ENCODE data around the gene GTSE1.

GTSE1 gene

GRCh38 chr22:46372686-46373085, 76.0 kb downstream of the GTSE1 start:
- Histone ChIP-seq H3K9me3 (replicated peaks in 1 of 11) (peaks cover 16 to 26% (median 22%) of the 10 kb centered on the region in 11 experiments), H3K27me3 (peaks cover 0 to 67% (median 27%) of the 10 kb centered on the region in 11 experiments; a peak in 17 of 22 replicates), H3K4me3 (peak overlapping the region in 1 of 10 experiments; percentile 12; a peak in 1 of 20 replicates), H3K4me2 (peak overlapping the region; percentile 42 to 98 (median 88); a peak in 21 of 22 replicates), H3K27ac (no peak overlapping the region), H3K9ac (no peak overlapping the region), H3K36me3 (peaks cover 0 to 21% (median 7%) of the 10 kb centered on the region in 11 experiments; a peak in 8 of 22 replicates), H4K20me1 (peaks cover 0 to 70% (median 24%) of the 10 kb centered on the region in 11 experiments; a peak in 18 of 22 replicates), H3K4me1 (peaks cover 23 to 35% (median 32%) of the 10 kb centered on the region in 10 experiments)
- TF ChIP-seq Cebpa-rat (IDR thresholded peaks at IDR 0.05) = no peak

GRCh38 chr22:46373159-46373558, 76.5 kb downstream of the GTSE1 start:
- peak overlapping the region in 1 of 10 experiments; percentile 12; a peak in 1 of 20 replicates for H3K4me3 ChIP-seq
- H3K9me3 ChIP-seq (replicated peaks in 1 of 11) = peaks cover 16 to 26% (median 22%) of the 10 kb centered on the region in 11 experiments
- no peak overlapping the region for H3K9ac ChIP-seq
- H3K27me3 ChIP-seq = peaks cover 0 to 62% (median 22%) of the 10 kb centered on the region in 11 experiments; a peak in 16 of 22 replicates
- no peak for TF ChIP-seq Cebpa-rat (IDR thresholded peaks at IDR 0.05)
- peaks cover 0 to 21% (median 7%) of the 10 kb centered on the region in 11 experiments; a peak in 8 of 22 replicates for H3K36me3 ChIP-seq
- H3K4me2 ChIP-seq = peak overlapping the region; percentile 42 to 98 (median 88); a peak in 21 of 22 replicates
- H3K4me1 ChIP-seq = peaks cover 27 to 38% (median 31%) of the 10 kb centered on the region in 10 experiments
- peaks cover 0 to 70% (median 19%) of the 10 kb centered on the region in 11 experiments; a peak in 18 of 22 replicates for H4K20me1 ChIP-seq
- H3K27ac ChIP-seq = no peak overlapping the region

GRCh38 chr22:46373921-46374662, 77.4 kb downstream of the GTSE1 start:
- Histone ChIP-seq H4K20me1 (peaks cover 0 to 67% (median 22%) of the 10 kb centered on the region in 11 experiments; a peak in 18 of 22 replicates), H3K27ac (peak overlapping the region in 6 of 11 experiments; percentile 8 to 52 (median 24); a peak in 8 of 22 replicates), H3K4me1 (peaks cover 27 to 45% (median 31%) of the 10 kb centered on the region in 10 experiments), H3K9ac (peak overlapping the region in 6 of 11 experiments; percentile 21 to 60 (median 44); a peak in 9 of 22 replicates), H3K27me3 (peaks cover 6 to 61% (median 23%) of the 10 kb centered on the region in 11 experiments; a peak in 18 of 22 replicates), H3K9me3 (replicated peaks in 1 of 11) (peaks cover 16 to 26% (median 22%) of the 10 kb centered on the region in 11 experiments), H3K4me2 (peak overlapping the region; percentile 64 to 98 (median 89)), H3K4me3 (peak overlapping the region in 3 of 10 experiments; percentile 24 to 37 (median 36); a peak in 4 of 20 replicates), H3K36me3 (peaks cover 0 to 21% (median 7%) of the 10 kb centered on the region in 11 experiments; a peak in 8 of 22 replicates)
- no peak for TF ChIP-seq Cebpa-rat (IDR thresholded peaks at IDR 0.05)

- Histone ChIP-seq H3K36me3 (peaks cover 0 to 21% (median 7%) of the 10 kb centered on the region in 11 experiments; a peak in 8 of 22 replicates), H3K9ac (0 out of 22 replicates have a peak overlapping the region, but pooled peaks of 1 of the 11 experiments have one; percentile 14), H3K4me2 (peak overlapping the region; percentile 64 to 98 (median 89)), H3K27ac (0 out of 22 replicates have a peak overlapping the region, but pooled peaks of 2 of the 11 experiments have one; percentile 4 to 19), H3K4me3 (peak overlapping the region in 1 of 10 experiments; percentile 24; a peak in 1 of 20 replicates), H4K20me1 (peaks cover 0 to 66% (median 23%) of the 10 kb centered on the region in 11 experiments; a peak in 18 of 22 replicates), H3K27me3 (peaks cover 8 to 61% (median 27%) of the 10 kb centered on the region in 11 experiments), H3K9me3 (replicated peaks in 1 of 11) (peaks cover 16 to 26% (median 22%) of the 10 kb centered on the region in 11 experiments), H3K4me1 (peaks cover 27 to 49% (median 38%) of the 10 kb centered on the region in 10 experiments)
- no peak for TF ChIP-seq Cebpa-rat (IDR thresholded peaks at IDR 0.05)
These were observed 78.2 kb downstream of the GTSE1 start for GRCh38 chr22:46374663-46375474.

GRCh38 chr22:46376111-46376510, 79.4 kb downstream of the GTSE1 start:
- Histone ChIP-seq H3K4me3 (no peak overlapping the region), H3K4me2 (no peak overlapping the region), H3K27me3 (peaks cover 18 to 64% (median 32%) of the 10 kb centered on the region in 11 experiments), H4K20me1 (peaks cover 0 to 66% (median 26%) of the 10 kb centered on the region in 11 experiments; a peak in 18 of 22 replicates), H3K4me1 (peaks cover 27 to 61% (median 50%) of the 10 kb centered on the region in 10 experiments), H3K27ac (no peak overlapping the region), H3K9me3 (replicated peaks in 1 of 11) (peaks cover 16 to 26% (median 22%) of the 10 kb centered on the region in 11 experiments), H3K9ac (no peak overlapping the region), H3K36me3 (peaks cover 0 to 21% (median 7%) of the 10 kb centered on the region in 11 experiments; a peak in 8 of 22 replicates)
- no peak for TF ChIP-seq Cebpa-rat (IDR thresholded peaks at IDR 0.05)

- Histone ChIP-seq H3K9me3 (replicated peaks in 1 of 11) (peaks cover 16 to 26% (median 22%) of the 10 kb centered on the region in 11 experiments), H3K4me2 (peak overlapping the region in 3 of 11 experiments; percentile 32 to 60 (median 58); a peak in 5 of 22 replicates), H3K27me3 (peaks cover 18 to 72% (median 37%) of the 10 kb centered on the region in 11 experiments), H3K4me3 (no peak overlapping the region), H3K9ac (no peak overlapping the region), H3K4me1 (peaks cover 27 to 63% (median 53%) of the 10 kb centered on the region in 10 experiments), H3K36me3 (peaks cover 0 to 21% (median 7%) of the 10 kb centered on the region in 11 experiments; a peak in 8 of 22 replicates), H3K27ac (no peak overlapping the region), H4K20me1 (peaks cover 0 to 73% (median 26%) of the 10 kb centered on the region in 11 experiments; a peak in 18 of 22 replicates)
- TF ChIP-seq Cebpa-rat (IDR thresholded peaks at IDR 0.05) = no peak
These were observed 80.3 kb downstream of the GTSE1 start for GRCh38 chr22:46376908-46377524.

GRCh38 chr22:46377525-46378425, 81.1 kb downstream of the GTSE1 start:
- no peak overlapping the region for H3K4me3 ChIP-seq
- H3K4me2 ChIP-seq = peak overlapping the region in 5 of 11 experiments; percentile 4 to 60 (median 32); a peak in 6 of 22 replicates
- H3K36me3 ChIP-seq = peaks cover 0 to 24% (median 7%) of the 10 kb centered on the region in 11 experiments; a peak in 8 of 22 replicates
- peaks cover 18 to 69% (median 37%) of the 10 kb centered on the region in 11 experiments for H3K27me3 ChIP-seq
- H3K4me1 ChIP-seq = peaks cover 24 to 58% (median 48%) of the 10 kb centered on the region in 10 experiments
- no peak overlapping the region for H3K27ac ChIP-seq
- H3K9me3 ChIP-seq (replicated peaks in 1 of 11) = peaks cover 16 to 26% (median 22%) of the 10 kb centered on the region in 11 experiments
- TF ChIP-seq Cebpa-rat (IDR thresholded peaks at IDR 0.05) = peak in 1 of 11 experiments; percentile 20; a peak in 1 of 22 replicates
- no peak overlapping the region for H3K9ac ChIP-seq
- H4K20me1 ChIP-seq = peaks cover 0 to 69% (median 26%) of the 10 kb centered on the region in 11 experiments; a peak in 18 of 22 replicates

All from BLaER1 treated with 17β-estradiol and CSF1 and Interleukin-3, amounts not matched to agents 10 nM and 100 nM (cell line).